Measurements from ENCODE around the gene DCAF8.

Gene DCAF8

GRCh38 chr1:160207771-160208556 lies 54.4 kb downstream of the DCAF8 start:
- no peak for TF ChIP-seq CTCF (IDR thresholded peaks at IDR 0.05; ENCODE audit: insufficient read depth, missing control alignments)
- no peak for DNase-seq (ENCODE audit: insufficient read length, low spot score)
- no peak for FAIRE-seq

GRCh38 chr1:160207118-160207650 lies 55.2 kb downstream of the DCAF8 start:
- DNase-seq (ENCODE audit: insufficient read length, low spot score) (no peak), FAIRE-seq (no peak)
- TF ChIP-seq CTCF (IDR thresholded peaks at IDR 0.05; ENCODE audit: insufficient read depth, missing control alignments) = no peak

GRCh38 chr1:160206421-160207117 lies 55.8 kb downstream of the DCAF8 start:
- no peak for TF ChIP-seq CTCF (IDR thresholded peaks at IDR 0.05; ENCODE audit: insufficient read depth, missing control alignments)
- DNase-seq (ENCODE audit: insufficient read length, low spot score) (no peak), FAIRE-seq (no peak)

GRCh38 chr1:160206036-160206389 lies 56.3 kb downstream of the DCAF8 start:
- DNase-seq (ENCODE audit: insufficient read length, low spot score) (no peak), FAIRE-seq (no peak)
- no peak for TF ChIP-seq CTCF (IDR thresholded peaks at IDR 0.05; ENCODE audit: insufficient read depth, missing control alignments)

GRCh38 chr1:160205242-160206035 lies 56.9 kb downstream of the DCAF8 start, which contains the start of gene PEA15:
Gene PEA15, plus strand, starts transcription at chr1:160205384. Its CDS starts 6,161 bp downstream, at chr1:160211545.
- FAIRE-seq (no peak), DNase-seq (ENCODE audit: insufficient read length, low spot score) (peak; percentile 99)
- no peak for TF ChIP-seq CTCF (IDR thresholded peaks at IDR 0.05; ENCODE audit: insufficient read depth, missing control alignments)

- TF ChIP-seq CTCF (IDR thresholded peaks at IDR 0.05; ENCODE audit: insufficient read depth, missing control alignments) = no peak
- FAIRE-seq (no peak), DNase-seq (ENCODE audit: insufficient read length, low spot score) (no peak)
These were observed 57.7 kb downstream of the DCAF8 start for GRCh38 chr1:160204526-160205241.

Data from D721Med (cell line).